Caco-2 (cell line): ENCODE results near the gene ARPC2. TPM values are rescaled to one million over a fixed set of nuclear protein-coding genes. Genes with fewer than 3 reads are reported as not detected.

Experiments used
- BruUV-seq: library from RNA; stranded (reverse); fragments of 400-500 nt; replicated peaks from 2 replicates; lab custom pipeline; 2021; lab: Mats Ljungman, UMichigan
- CTCF ChIA-PET: fragments of 300-600 bp; sonication (Branson Sonifier 250); formaldehyde crosslinking; loops from one replicate; lab custom pipeline; 2022; ENCODE audit warnings: antibody characterized with exemption; lab: Charles Lee
- POLR2A ChIA-PET: fragments of 300-600 bp; sonication (Branson Sonifier 250); formaldehyde crosslinking; loops from one replicate; lab custom pipeline; 2022; ENCODE audit warnings: antibody characterized with exemption; lab: Charles Lee
- DNase-seq, 2 experiments: peaks; one replicate each; pipeline versions ENCODE4 v3.0.0 to v3.0.0-alpha.2; 2020 to 2022
- H3K27me3 ChIP-seq: replicated peaks from 2 replicates; pipeline ENCODE4 v1.6.0; 2011; ENCODE audit warnings: low read length; ENCODE audit not compliant: control insufficient read depth, insufficient read depth
- H3K36me3 ChIP-seq: 2 replicates; pipeline ENCODE4 v1.5.1; 2011; ENCODE audit warnings: low read length; ENCODE audit not compliant: control insufficient read depth, insufficient read depth
- H3K4me1 ChIP-seq: fragments of 250-450 bp; sonication (Bioruptor Pico); 2 replicates; pipeline ENCODE4 v1.5.1; 2020; ENCODE audit warnings: mild to moderate bottlenecking
- H3K4me3 ChIP-seq: 2 replicates; pipeline ENCODE4 v1.5.1; 2011; ENCODE audit warnings: low read depth, mild to moderate bottlenecking, control low read depth, low read length
- H3K9me3 ChIP-seq: fragments of 250-450 bp; sonication (Bioruptor Pico); 2 replicates; pipeline ENCODE4 v1.5.1; 2020; ENCODE audit warnings: mild to moderate bottlenecking, moderate library complexity
- H3K27ac Mint-ChIP-seq: one replicate; pipeline ENCODE4 v1.8.0; 2022; ENCODE audit warnings: mixed read lengths; ENCODE audit not compliant: unreplicated experiment
- H3K27me3 Mint-ChIP-seq: one replicate; pipeline ENCODE4 v1.8.0; 2022; ENCODE audit warnings: mixed read lengths; ENCODE audit not compliant: insufficient read depth, unreplicated experiment
- H3K36me3 Mint-ChIP-seq: one replicate; pipeline ENCODE4 v1.8.0; 2022; ENCODE audit warnings: mild to moderate bottlenecking, mixed read lengths; ENCODE audit not compliant: insufficient read depth, unreplicated experiment
- H3K4me1 Mint-ChIP-seq: one replicate; pipeline ENCODE4 v1.8.0; 2022; ENCODE audit warnings: low read depth, mixed read lengths; ENCODE audit not compliant: unreplicated experiment
- H3K4me3 Mint-ChIP-seq: one replicate; pipeline ENCODE4 v1.8.0; 2022; ENCODE audit warnings: mild to moderate bottlenecking, moderate library complexity, mixed read lengths; ENCODE audit not compliant: unreplicated experiment
- H3K9me3 Mint-ChIP-seq: one replicate; pipeline ENCODE4 v1.8.0; 2022; ENCODE audit warnings: mixed read lengths; ENCODE audit not compliant: unreplicated experiment
- intact Hi-C: fragments of 100-400 bp; cut with micrococcal nuclease; formaldehyde crosslinking; loops from one replicate; pipeline ENCODE4 v1.10.0; 2022; ENCODE audit not compliant: unreplicated experiment
- total RNA-seq: library from RNA; stranded (reverse); gene quantifications from 2 replicates; pipeline ENCODE4 v1.2.3, GENCODE V29; 2022
- TF ChIP-seq, protein P1 (sequence below), 2 experiments: fragments of 200-600 bp in 1 of 2; IDR thresholded peaks; 1 replicate in 1 of 2; 2 replicates in 1 of 2; pipeline versions ENCODE4 v1.5.1 to v1.8.0; 2011 to 2022; ENCODE audit warnings: antibody characterized with exemption in 1 of 2, control low read depth in 1 of 2, inconsistent platforms in 1 of 2, low read depth in 1 of 2, low read length in 1 of 2, mild to moderate bottlenecking in 1 of 2, moderate library complexity in 1 of 2; ENCODE audit not compliant: insufficient read depth in 1 of 2, severe bottlenecking in 1 of 2, unreplicated experiment in 1 of 2

ARPC2 gene
- total RNA-seq, 1 experiment from 2014 or later, result 284 TPM

DNA sequence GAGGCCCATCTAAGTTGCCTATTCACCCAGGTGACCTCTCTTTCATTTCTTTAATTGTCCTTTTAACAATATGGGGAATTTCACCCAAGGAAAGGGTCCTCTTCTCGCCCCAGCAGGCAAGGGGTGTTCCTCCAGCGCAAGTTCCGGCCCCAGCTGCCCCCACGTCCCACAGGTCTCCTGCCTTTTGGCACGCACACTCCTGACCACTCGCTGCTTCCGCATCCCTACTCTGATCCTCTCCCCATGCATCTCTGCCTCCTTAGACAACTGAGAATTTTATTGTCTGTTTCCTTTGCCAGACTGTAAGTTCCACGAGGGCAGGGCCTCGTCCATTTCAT is 684 bp upstream of the ARPC2 start:
- peak overlapping the region; percentile 93 for H3K4me3 Mint-ChIP-seq
- H3K4me1 Mint-ChIP-seq, result peaks cover 26% of the 10 kb centered on the region
- Histone ChIP-seq H3K36me3 (0 out of 2 replicates have a peak, but pooled peaks cover 2% of the 10 kb centered on the region), H3K4me3 (peak overlapping the region; percentile 87), H3K27me3 (no peaks in the 10 kb centered on the region), H3K4me1 (peaks cover 25% of the 10 kb centered on the region), H3K9me3 (no peaks in the 10 kb centered on the region)
- H3K9me3 Mint-ChIP-seq, result no peaks in the 10 kb centered on the region
- H3K27ac Mint-ChIP-seq, result peak overlapping the region; percentile 92
- intact Hi-C loops, result loop anchor here (1.0 kb wide), 1 partner anchor 30 kb away; no protein-coding TSS in a partner anchor
- no peaks in the 10 kb centered on the region for H3K27me3 Mint-ChIP-seq
- TSS peak; percentile 73 for BruUV-seq
- ChIA-PET CTCF (interaction anchor here (0.6 to 0.9 kb wide), 3 partner anchors 14 to 404 kb away, joined by 4 to 6 read pairs (median 5); partner anchors contain the start of genes AAMP and PNKD), POLR2A (interaction anchor here (0.5 to 1.2 kb wide), 6 partner anchors 14 to 144 kb away, joined by 3 to 6 read pairs (median 4); partner anchors contain the start of genes AAMP and PNKD)
- DNase-seq, result no peak
- TF ChIP-seq, protein P1, sequence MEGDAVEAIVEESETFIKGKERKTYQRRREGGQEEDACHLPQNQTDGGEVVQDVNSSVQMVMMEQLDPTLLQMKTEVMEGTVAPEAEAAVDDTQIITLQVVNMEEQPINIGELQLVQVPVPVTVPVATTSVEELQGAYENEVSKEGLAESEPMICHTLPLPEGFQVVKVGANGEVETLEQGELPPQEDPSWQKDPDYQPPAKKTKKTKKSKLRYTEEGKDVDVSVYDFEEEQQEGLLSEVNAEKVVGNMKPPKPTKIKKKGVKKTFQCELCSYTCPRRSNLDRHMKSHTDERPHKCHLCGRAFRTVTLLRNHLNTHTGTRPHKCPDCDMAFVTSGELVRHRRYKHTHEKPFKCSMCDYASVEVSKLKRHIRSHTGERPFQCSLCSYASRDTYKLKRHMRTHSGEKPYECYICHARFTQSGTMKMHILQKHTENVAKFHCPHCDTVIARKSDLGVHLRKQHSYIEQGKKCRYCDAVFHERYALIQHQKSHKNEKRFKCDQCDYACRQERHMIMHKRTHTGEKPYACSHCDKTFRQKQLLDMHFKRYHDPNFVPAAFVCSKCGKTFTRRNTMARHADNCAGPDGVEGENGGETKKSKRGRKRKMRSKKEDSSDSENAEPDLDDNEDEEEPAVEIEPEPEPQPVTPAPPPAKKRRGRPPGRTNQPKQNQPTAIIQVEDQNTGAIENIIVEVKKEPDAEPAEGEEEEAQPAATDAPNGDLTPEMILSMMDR (IDR thresholded peaks at IDR 0.05; ENCODE audit: insufficient read depth in 1 of 2, low read depth in 1 of 2, low read length in 1 of 2, severe bottlenecking in 1 of 2, unreplicated experiment in 1 of 2), result no peak
- peaks cover 26% of the 10 kb centered on the region for H3K36me3 Mint-ChIP-seq

DNA sequence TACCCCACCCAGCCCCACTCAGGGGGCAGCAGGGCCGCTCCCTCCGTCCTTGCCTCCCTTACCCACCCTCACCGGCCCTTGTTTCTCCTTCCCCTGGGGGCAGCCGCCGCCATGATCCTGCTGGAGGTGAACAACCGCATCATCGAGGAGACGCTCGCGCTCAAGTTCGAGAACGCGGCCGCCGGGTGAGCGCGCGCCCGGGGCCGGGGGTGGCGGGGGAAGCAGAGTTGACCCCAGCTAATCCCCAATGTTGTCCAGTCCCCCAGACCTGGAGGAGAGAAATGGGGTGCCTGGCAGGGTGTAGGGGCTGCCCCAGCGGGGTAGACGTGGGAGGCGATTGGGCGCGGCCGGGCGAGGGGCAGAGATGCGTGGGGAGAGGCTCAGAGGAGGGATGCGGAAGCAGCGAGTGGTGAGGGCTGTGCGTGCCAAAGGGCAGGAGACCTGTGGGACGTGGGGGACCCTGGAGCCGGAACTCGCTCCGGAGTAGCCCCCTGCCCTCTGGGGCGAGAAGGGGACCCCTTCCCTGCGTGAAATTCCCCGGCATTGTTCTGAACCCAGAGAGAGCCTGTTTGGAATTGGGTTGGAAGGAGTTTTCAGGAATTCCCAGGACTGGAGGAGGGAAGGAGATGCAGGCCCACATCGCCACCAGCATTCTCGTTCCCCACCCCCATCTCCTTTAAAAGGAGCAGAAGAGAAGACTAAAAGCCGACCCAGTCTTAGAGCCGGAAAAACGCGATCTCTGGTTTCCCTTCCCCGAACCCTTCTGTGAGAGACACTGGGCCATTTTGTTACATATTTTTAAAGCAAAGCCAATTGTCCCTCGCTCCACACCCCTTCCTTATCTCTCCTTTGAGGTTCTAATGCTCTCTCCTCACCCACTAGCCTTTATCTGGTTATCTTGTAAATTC is 625 bp downstream of the ARPC2 start:
- POLR2A ChIA-PET, result interaction anchor here (1.0 to 1.2 kb wide), 3 partner anchors 13 to 76 kb away, joined by 3 to 6 read pairs (median 6); no protein-coding TSS in a partner anchor

More for the DNA sequence above, 625 bp downstream of the ARPC2 start:
- H3K27ac Mint-ChIP-seq, result peak overlapping the region; percentile 92
- peak; percentile 56 to 61 for DNase-seq
- H3K4me1 Mint-ChIP-seq, result peaks cover 26% of the 10 kb centered on the region
- Histone ChIP-seq H3K4me1 (peaks cover 36% of the 10 kb centered on the region), H3K9me3 (no peaks in the 10 kb centered on the region), H3K36me3 (0 out of 2 replicates have a peak, but pooled peaks cover 2% of the 10 kb centered on the region), H3K27me3 (no peaks in the 10 kb centered on the region), H3K4me3 (peak overlapping the region; percentile 87)
- intact Hi-C loops, result loop anchor here (1.0 kb wide), 2 partner anchors 12 to 53 kb away; partner anchors contain the start of genes AAMP and PNKD
- H3K9me3 Mint-ChIP-seq, result no peaks in the 10 kb centered on the region
- BruUV-seq, result TSS peak; percentile 29
- H3K27me3 Mint-ChIP-seq, result no peaks in the 10 kb centered on the region
- CTCF ChIA-PET, result interaction anchor here (1.6 kb wide), 1 partner anchor 13 kb away, joined by 7 read pairs; no protein-coding TSS in a partner anchor
- peak overlapping the region; percentile 93 for H3K4me3 Mint-ChIP-seq
- TF ChIP-seq, protein P1 (IDR thresholded peaks at IDR 0.05; ENCODE audit: insufficient read depth in 1 of 2, low read depth in 1 of 2, low read length in 1 of 2, severe bottlenecking in 1 of 2, unreplicated experiment in 1 of 2), result no peak
- H3K36me3 Mint-ChIP-seq, result peaks cover 32% of the 10 kb centered on the region
